GM12874 (cell line): ENCODE measurements around the gene FAM83G.

Experiments used
- TF ChIP-seq, protein P1 (sequence below): IDR thresholded peaks from 2 replicates; pipeline ENCODE4 v1.5.1; 2011; ENCODE audit warnings: low read depth, mild to moderate bottlenecking, control low read depth, low read length, moderate library complexity; ENCODE audit not compliant: insufficient read depth

Gene FAM83G

DNA sequence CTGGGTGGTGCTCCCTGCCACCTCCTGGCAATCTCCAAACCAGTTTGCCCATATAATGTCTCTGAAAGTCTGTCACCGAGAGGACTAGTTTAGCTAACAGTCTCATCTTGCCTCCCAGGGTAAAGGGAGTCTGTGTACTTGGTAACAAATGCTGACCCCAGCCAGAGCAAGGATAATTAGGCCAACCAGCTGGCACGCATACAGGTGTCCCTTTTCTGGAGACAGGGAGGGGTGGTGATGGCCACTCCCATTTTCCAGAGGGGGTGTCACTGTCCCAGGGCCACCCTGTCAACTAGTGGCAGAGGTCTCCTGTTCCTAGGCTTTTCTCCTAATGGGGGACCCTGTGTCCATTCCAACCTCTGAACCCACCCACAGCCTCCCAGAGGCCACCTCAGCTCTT is 8.1 kb downstream of the FAM83G start:
- TF ChIP-seq, protein P1, sequence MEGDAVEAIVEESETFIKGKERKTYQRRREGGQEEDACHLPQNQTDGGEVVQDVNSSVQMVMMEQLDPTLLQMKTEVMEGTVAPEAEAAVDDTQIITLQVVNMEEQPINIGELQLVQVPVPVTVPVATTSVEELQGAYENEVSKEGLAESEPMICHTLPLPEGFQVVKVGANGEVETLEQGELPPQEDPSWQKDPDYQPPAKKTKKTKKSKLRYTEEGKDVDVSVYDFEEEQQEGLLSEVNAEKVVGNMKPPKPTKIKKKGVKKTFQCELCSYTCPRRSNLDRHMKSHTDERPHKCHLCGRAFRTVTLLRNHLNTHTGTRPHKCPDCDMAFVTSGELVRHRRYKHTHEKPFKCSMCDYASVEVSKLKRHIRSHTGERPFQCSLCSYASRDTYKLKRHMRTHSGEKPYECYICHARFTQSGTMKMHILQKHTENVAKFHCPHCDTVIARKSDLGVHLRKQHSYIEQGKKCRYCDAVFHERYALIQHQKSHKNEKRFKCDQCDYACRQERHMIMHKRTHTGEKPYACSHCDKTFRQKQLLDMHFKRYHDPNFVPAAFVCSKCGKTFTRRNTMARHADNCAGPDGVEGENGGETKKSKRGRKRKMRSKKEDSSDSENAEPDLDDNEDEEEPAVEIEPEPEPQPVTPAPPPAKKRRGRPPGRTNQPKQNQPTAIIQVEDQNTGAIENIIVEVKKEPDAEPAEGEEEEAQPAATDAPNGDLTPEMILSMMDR, result no peak

- TF ChIP-seq, protein P1, result no peak
Measured at GRCh38 chr17:18995220-18995619, 9.3 kb downstream of the FAM83G start.

DNA sequence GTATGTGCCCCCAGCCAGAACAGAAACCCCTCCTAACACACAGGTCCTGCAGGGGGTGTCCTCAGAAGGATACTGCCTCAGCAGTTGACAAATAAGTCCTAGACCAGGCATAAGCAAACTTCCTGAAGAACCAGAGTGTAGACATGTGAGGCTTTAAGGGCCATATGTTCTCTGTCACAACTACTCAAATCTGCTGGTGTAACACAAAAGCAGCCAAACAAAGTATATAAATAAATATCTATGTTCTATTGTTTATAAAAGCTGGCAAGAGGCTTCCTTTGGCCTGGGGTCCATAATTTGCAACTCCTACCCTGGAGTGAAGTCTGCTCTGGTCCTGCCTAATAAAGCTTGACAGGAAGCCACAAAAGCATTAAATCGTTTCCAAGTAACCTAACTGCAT is 9.9 kb downstream of the FAM83G start:
- TF ChIP-seq, protein P1, result no peak

GRCh38 chr17:18993905-18994526 is 10.5 kb downstream of the FAM83G start:
- TF ChIP-seq, protein P1, result no peak

DNA sequence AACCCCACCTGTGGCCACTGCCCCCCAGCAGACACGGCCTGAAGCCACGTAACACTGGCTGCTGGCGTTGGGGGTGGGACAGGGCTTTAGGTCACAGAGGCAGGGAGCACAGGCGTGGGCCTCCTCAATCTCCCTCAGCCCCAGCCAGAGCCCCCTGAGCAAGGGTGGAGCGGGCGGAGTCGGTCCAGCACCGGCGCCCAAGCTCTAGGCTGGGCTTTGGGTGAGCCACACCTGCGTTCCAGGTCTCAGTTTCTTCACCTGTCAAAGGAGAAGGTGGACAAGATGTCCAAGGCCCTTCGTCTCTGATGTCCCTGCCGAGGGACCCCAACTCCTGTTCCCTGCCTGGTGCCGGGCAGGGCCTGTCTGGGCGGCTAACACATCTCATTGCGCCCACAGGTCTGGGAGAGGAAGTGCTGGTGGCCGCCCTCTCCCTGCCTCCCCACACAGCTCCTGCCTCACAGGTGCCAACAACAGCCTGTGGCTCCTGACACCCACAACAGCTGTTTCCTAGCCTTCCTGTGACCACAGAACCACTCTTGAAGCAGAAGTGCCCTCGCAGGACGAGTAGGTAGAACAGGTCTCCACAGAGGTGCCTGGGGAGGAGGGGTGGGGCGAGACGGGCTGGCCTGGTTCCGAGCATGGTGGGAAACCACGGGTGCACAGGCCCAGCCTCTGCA is 12.0 kb downstream of the FAM83G start:
- TF ChIP-seq, protein P1, result no peak

DNA sequence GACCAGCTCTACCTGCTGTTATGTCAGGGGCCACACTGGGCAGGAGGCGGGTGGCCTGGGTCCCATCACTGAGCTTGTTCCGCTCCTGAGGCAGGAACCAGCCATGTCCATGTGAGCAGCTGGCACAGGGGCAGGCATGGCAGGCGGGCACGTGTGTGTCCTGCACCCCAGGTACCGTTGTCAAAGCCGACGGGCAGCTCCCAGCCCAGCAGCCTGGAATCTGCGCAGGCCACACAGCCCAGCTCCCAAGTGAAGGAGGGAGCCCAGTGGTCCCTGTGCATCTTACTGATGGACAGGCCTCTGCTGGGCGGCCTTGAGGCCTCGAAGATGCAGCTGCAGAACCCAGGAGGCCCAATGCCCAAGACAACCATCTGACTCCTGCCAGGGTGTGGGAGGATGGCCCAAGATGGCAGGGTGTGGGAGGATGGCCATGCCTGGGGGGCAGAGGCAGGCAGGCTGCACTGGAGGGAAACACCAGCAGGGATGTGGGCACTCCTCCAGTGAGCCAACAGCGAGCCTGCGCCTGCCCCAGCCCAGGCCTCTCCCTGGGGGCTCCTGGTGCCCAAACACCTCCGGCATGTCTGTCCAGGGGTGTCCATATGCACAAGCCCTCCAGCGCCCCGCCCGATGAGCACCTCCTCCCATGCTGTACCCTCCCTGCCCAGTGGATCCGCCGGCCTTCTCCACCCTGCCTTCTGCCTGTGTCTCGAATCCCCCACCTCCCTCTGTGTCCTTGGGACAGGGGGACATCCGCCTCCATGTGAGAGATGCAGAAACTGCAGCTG is 12.8 kb downstream of the FAM83G start:
- TF ChIP-seq, protein P1, result no peak

GRCh38 chr17:18990331-18990730 is 14.2 kb downstream of the FAM83G start:
- TF ChIP-seq, protein P1, result no peak
